ENCODE results near the gene SMCO2. TPM values are rescaled to one million over a fixed set of nuclear protein-coding genes. Genes with fewer than 3 reads are reported as not detected.

The SMCO2 gene
- total RNA-seq, 1 experiment from 2014 or later, result 0.20 TPM

- no peak overlapping the region for H4K8ac ChIP-seq (replicated peaks; ENCODE audit: insufficient read length, low read depth, low read length)
- no peak overlapping the region for H2BK20ac ChIP-seq (ENCODE audit: low read depth, low read length, poor library complexity, severe bottlenecking)
- H2BK12ac ChIP-seq (ENCODE audit: insufficient read length, low read depth, low read length), result no peak overlapping the region
- Mint-ChIP-seq H3K4me3 (no peak overlapping the region), H3K4me1 (peaks cover 0 to 5% of the 10 kb centered on the region in 2 experiments; a peak in 2 of 4 replicates), H3K27me3 (ENCODE audit: low read depth) (no peaks in the 10 kb centered on the region; the same call in 1 of the 2 replicates), H3K9me3 (no peaks in the 10 kb centered on the region), H3K27ac (no peak overlapping the region), H3K36me3 (ENCODE audit: insufficient read depth in 1 of 3, low read depth in 3 of 3) (no peaks in the 10 kb centered on the region)
- H3K56ac ChIP-seq (ENCODE audit: insufficient read length, low read depth, low read length), result no peak overlapping the region
- no peak overlapping the region for H2AFZ ChIP-seq (ENCODE audit: low read length)
- H3K79me2 ChIP-seq (ENCODE audit: insufficient read depth, low read length), result no peaks in the 10 kb centered on the region
- H3K23ac ChIP-seq (ENCODE audit: insufficient read length, low read depth, low read length), result no peak overlapping the region
- no peaks in the 10 kb centered on the region for H3K79me1 ChIP-seq (ENCODE audit: insufficient read depth, low read depth, low read length, poor library complexity, severe bottlenecking)
- H4K91ac ChIP-seq (ENCODE audit: insufficient read length, low read depth, low read length), result no peak overlapping the region
- H3K9me3 ChIP-seq (ENCODE audit: control insufficient read depth, low read depth, low read length), result no peaks in the 10 kb centered on the region
- TF ChIP-seq CTCF (conservative IDR thresholded peaks at IDR 0.05), result no peak
- no peaks in the 10 kb centered on the region for H3K27me3 ChIP-seq (ENCODE audit: insufficient read depth, low read length)
- H4K20me1 ChIP-seq (ENCODE audit: control insufficient read depth, insufficient read depth, insufficient read length), result no peaks in the 10 kb centered on the region
- H2BK15ac ChIP-seq (ENCODE audit: low read depth, low read length), result no peak overlapping the region
- H4K5ac ChIP-seq (ENCODE audit: insufficient read length, low read depth, low read length), result no peak overlapping the region
- no peak overlapping the region for H2BK120ac ChIP-seq (ENCODE audit: low read depth, low read length, poor library complexity, severe bottlenecking)
- no peak for DNase-seq
- H2BK5ac ChIP-seq (ENCODE audit: insufficient read length, low read length), result no peak overlapping the region
- no peak overlapping the region for H3K14ac ChIP-seq (ENCODE audit: insufficient read depth, low read length)
- H3K23me2 ChIP-seq (ENCODE audit: insufficient read length, low read depth, low read length, poor library complexity, severe bottlenecking), result no peaks in the 10 kb centered on the region
- H3K18ac ChIP-seq (ENCODE audit: insufficient read length, low read depth, low read length), result no peak overlapping the region
- no peak overlapping the region for H3K27ac ChIP-seq (ENCODE audit: insufficient read length, low read depth, low read length)
- no CpG with 5 or more reads among the region's 3 CpGs for WGBS (ENCODE audit: extremely low coverage, insufficient read length, low lambda C conversion rate)
- H3K4me2 ChIP-seq (ENCODE audit: insufficient read depth, insufficient read length, low read length), result no peak overlapping the region
- no peak overlapping the region for H3K9ac ChIP-seq (ENCODE audit: extremely low read depth, insufficient read length, low read length)
- no peak overlapping the region for H3T11ph ChIP-seq (ENCODE audit: low read length)
- H3K4ac ChIP-seq (ENCODE audit: low read depth, low read length), result no peak overlapping the region
- no peak overlapping the region for H2AK5ac ChIP-seq (ENCODE audit: insufficient read length, low read length)
- no peaks in the 10 kb centered on the region; the same call in 1 of the 2 replicates for H3K4me1 ChIP-seq (ENCODE audit: insufficient read depth, low read length)
Measured at GRCh38 chr12:27511723-27512045, 65.1 kb downstream of the SMCO2 start.
